PFSK-1 (cell line): ENCODE data around the gene LHFPL5.

Experiments
- FOXP2 ChIP-seq: optimal IDR thresholded peaks from 2 replicates; pipeline ENCODE3; 2011; ENCODE audit warnings: borderline replicate concordance, control low read depth, inconsistent platforms; ENCODE audit not compliant: insufficient read depth; ENCODE audit errors: extremely low read length, extremely low read depth
- POLR2AphosphoS5 ChIP-seq: IDR thresholded peaks from 2 replicates; pipeline ENCODE4 v1.6.1; 2012; ENCODE audit warnings: low read depth, mild to moderate bottlenecking, control low read depth, low read length, moderate library complexity
- REST ChIP-seq, 2 experiments: IDR thresholded peaks; 2 replicates each; pipeline versions ENCODE4 v1.6.1 to v1.8.0; 2011 to 2012; ENCODE audit warnings: low read depth in 2 of 2, low read length in 2 of 2, control low read depth in 1 of 2, inconsistent platforms in 1 of 2, mild to moderate bottlenecking in 1 of 2, moderate library complexity in 1 of 2; ENCODE audit not compliant: insufficient read depth in 1 of 2
- SIN3A ChIP-seq: IDR thresholded peaks from 2 replicates; pipeline ENCODE4 v1.6.1; 2012; ENCODE audit warnings: mild to moderate bottlenecking, low read length, moderate library complexity, borderline replicate concordance; ENCODE audit not compliant: insufficient read depth
- TAF1 ChIP-seq: IDR thresholded peaks from 2 replicates; pipeline ENCODE4 v1.6.1; 2012; ENCODE audit warnings: low read length, control low read depth, borderline replicate concordance; ENCODE audit not compliant: insufficient read depth

LHFPL5 gene

GRCh38 chr6:35808688-35809087, 3.5 kb downstream of the LHFPL5 start:
- TF ChIP-seq REST (IDR thresholded peaks at IDR 0.05; ENCODE audit: insufficient read depth in 1 of 2, low read depth in 2 of 2, low read length in 2 of 2) (no peak), FOXP2 (no peak), TAF1 (no peak), POLR2AphosphoS5 (no peak), SIN3A (no peak)

GRCh38 chr6:35809809-35810208, 4.7 kb downstream of the LHFPL5 start:
- TF ChIP-seq REST (IDR thresholded peaks at IDR 0.05; ENCODE audit: insufficient read depth in 1 of 2, low read depth in 2 of 2, low read length in 2 of 2) (no peak), TAF1 (no peak), SIN3A (no peak), POLR2AphosphoS5 (no peak), FOXP2 (no peak)

GRCh38 chr6:35810971-35811698, 6.0 kb downstream of the LHFPL5 start:
- TF ChIP-seq TAF1 (no peak), FOXP2 (peak; percentile 14), REST (IDR thresholded peaks at IDR 0.05; ENCODE audit: insufficient read depth in 1 of 2, low read depth in 2 of 2, low read length in 2 of 2) (no peak), SIN3A (no peak), POLR2AphosphoS5 (no peak)

- no peak for TF ChIP-seq SIN3A
- peak; percentile 26 for TF ChIP-seq FOXP2
Observed at GRCh38 chr6:35811699-35811995, 6.5 kb downstream of the LHFPL5 start.

GRCh38 chr6:35817515-35817914, 12.4 kb downstream of the LHFPL5 start:
- TF ChIP-seq REST (IDR thresholded peaks at IDR 0.05; ENCODE audit: insufficient read depth in 1 of 2, low read depth in 2 of 2, low read length in 2 of 2) (no peak), POLR2AphosphoS5 (no peak), TAF1 (no peak), FOXP2 (no peak), SIN3A (no peak)
